ENCODE data around the gene TMC6. TPM values are rescaled to one million over a fixed set of nuclear protein-coding genes. Genes with fewer than 3 reads are reported as not detected.

Gene TMC6
- total RNA-seq, 1 experiment from 2014 or later, result not detected

DNA sequence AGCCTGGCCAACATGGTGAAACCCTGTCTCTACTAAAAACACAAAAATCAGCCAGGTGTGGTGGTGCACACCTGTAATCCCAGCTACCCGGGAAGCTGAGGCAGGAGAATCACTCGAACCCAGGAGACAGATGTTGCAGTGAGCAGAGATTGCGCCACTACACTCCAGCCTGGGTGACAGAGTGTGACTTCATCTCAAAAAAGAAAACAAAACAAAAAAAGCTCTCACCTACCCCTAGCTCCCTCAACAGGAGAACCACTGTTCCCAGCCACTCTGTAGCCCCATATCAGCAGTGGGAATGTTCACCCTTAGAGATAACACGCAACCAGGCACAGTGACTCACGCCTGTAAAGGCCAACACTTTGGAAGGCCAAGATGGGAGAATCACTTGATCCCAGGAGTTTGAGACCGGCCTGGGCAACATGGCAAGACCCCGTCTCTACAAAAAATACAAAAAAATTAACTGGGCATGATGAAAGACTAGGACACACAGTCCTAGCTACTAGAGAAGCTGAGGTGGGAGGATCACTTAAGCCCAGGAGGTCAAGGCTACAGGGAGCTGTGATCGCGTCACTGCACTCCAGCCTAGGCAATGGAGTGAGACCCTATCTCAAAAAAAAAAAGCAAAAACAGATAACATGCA is 7.4 kb upstream of the TMC6 start:
- no peak for DNase-seq (ENCODE audit: low read depth)

DNA sequence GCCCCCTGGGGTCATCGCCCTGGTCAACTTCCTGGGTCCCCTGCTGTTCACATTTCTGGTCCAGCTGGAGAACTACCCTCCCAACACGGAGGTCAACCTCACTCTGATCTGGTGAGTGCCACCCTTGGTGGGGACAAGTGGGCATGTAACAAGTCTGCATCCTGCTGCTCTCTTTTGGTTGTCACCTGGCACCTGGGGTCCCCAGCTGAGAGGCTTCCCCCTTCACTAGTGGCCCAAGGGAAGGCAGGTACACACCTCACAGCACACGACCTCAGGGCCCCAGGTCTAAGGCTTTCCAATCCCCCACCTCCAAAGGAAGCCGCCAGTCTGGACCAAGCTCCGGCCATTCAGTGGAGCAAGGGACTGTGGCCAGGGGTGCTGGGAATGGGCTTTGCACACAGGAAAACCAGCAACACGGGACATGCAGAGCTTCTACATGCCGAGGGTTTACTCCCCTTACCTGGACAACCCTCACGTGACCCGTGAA is 6.4 kb upstream of the TMC6 start:
- DNase-seq (ENCODE audit: low read depth), result no peak

DNA sequence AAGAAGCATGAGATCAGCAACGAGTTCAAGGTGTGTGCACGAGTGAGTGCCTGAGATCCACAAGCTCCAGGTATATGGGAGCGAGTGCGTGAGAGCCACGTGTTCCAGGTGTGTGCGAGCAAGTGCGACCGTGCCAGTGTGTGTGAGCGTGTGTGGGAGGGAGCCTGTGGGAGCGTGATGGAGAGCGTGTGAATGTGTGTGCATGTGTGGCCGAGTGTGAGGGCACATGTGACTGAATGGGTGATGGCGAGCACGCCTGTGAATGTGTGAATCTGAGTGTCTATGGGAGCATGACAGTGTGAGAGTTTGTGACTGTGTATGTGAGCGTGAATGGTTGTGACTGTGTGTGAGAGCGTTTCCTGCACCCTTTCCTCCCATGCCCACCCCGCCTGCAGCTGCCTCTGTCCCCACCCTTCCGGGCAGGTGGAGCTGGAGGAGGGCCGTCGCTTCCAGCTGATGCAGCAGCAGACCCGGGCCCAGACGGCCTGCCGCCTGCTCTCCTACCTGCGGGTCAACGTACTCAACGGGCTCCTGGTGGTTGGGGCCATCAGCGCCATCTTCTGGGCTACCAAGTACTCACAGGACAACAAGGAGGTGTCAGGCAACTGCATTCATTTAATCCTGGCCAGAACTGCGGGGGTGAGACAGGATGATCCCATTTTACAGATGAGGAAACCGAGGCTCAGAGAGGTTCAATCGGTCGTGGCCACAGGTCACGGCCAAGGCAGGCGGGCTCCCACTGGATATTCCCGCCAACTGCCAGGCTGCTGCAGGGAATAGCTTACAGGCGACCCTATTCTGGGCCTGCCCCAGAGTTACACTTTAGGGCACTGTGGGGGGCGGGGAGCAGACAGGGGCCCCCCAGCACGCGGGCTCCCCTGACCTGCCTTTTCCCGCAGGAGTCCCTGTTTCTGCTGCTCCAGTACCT is 5.7 kb upstream of the TMC6 start:
- no peak for DNase-seq (ENCODE audit: low read depth)

DNA sequence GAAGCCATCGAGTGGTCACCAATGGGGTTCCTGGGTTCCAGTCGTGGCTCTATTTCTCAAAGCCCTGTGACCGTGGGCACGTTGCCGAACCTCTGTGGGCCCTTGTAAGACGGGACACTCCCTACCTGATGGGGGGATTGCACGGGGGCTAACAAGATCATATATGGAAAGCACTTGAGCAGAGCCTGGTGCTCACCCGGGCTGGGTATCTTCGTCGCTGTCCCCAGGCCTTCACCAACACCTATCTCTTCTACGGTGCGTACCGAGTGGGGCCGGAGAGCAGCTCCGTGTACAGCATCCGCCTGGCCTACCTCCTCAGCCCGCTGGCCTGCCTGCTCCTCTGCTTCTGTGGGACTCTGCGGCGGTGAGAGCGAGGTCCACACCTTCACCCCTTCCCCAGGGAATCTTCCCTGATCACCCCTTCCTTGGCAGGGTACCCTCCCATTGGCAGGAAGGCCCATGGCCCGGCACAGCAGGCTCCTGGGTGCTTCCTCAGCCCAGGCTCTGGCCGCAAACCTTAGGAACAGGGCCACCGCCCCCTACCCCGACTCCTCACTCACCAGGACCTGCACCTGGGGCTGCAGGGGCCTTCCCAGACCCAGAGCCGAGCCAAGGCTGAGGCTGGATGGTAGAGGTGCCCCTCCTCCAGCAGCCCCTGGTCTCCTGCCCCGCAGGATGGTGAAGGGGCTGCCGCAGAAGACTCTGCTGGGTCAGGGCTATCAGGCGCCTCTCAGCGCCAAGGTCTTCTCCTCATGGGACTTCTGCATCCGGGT is 4.8 kb upstream of the TMC6 start:
- DNase-seq (ENCODE audit: low read depth), result no peak

DNA sequence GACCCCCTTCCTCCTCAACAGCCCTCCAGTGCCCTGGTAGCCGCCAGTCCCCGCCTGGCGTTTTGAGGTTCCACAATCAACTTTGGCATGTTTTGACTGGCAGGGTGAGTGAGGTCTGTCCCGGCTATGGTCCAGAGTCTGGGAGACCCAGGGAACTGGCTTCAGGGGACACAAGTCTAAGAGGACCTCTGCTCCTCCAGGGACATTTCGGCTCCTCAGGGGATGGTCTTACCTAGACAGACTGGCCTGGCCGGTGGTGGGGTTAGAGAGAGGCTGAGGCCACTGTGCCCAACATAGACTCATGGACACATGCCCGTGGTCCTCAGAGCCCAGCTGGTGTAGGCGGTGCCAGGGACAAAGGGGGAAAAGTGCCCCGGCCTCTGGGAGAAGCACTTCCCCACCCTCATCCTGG is 4.2 kb upstream of the TMC6 start:
- DNase-seq (ENCODE audit: low read depth), result no peak

DNA sequence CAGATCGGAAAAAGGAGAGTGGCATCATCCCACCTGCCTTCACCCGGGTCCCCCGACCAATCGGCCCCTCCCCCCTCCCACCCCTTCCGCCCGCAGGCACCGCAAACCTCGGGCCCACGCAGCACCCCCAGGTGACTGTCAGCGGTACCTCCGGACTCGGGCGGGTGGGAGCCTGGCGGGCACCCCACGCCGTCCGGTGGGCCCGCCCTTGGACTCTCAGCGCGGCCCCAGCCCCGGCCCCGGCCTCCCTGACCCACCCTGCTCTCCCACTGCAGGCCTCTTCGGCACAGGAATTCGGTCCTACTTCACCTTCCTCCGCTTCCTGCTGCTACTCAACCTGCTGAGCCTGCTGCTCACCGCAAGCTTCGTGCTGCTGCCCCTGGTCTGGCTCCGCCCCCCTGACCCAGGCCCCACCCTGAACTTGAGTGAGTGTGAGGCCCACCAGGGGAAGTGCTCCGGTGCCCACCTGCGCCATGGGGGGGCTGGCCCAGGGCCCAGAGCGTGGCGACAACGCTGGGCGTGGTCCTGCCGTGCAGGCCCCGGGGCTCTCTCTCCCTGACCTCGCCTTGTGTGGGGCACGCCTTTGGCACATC is 3.6 kb upstream of the TMC6 start:
- no peak for DNase-seq (ENCODE audit: low read depth)

DNA sequence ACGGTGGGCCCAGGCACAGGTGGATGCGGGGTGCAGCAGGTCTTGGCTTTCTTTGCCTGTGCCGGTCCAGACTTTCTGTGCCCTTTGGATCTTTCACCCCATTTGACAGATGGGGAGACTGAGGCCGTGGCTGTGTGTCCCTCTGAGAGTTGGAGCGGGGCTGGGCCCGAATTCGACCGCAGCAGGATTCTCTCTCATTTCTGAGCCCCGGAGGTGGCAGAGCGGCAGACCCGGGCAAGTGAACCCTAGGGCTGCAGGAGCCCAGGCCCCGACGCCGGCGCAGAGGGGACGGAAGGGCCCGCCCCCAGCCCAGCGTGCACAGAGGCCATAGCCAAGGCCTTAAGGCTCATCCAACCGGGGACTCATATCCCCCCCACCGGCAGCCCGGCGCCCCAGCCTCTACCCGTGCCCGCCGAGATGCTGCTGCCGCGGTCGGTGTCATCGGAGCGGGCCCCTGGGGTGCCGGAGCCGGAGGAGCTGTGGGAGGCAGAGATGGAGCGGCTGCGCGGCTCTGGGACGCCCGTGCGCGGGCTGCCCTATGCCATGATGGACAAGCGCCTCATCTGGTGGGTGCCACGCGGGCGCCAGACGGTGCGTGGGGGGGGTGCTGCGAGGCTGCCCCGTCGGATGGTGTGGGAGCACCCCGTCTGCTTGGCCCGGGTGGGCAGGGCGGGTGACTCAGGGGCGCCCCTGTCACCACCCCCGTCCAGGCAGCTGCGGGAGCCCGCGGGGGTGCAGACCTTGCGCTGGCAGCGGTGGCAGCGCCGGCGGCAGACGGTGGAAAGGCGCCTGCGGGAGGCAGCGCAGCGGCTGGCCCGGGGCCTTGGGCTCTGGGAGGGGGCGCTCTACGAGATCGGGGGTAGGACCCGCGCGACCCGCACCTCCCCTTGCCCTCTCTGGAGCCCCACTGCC is 2.9 kb upstream of the TMC6 start:
- DNase-seq (ENCODE audit: low read depth), result no peak

DNA sequence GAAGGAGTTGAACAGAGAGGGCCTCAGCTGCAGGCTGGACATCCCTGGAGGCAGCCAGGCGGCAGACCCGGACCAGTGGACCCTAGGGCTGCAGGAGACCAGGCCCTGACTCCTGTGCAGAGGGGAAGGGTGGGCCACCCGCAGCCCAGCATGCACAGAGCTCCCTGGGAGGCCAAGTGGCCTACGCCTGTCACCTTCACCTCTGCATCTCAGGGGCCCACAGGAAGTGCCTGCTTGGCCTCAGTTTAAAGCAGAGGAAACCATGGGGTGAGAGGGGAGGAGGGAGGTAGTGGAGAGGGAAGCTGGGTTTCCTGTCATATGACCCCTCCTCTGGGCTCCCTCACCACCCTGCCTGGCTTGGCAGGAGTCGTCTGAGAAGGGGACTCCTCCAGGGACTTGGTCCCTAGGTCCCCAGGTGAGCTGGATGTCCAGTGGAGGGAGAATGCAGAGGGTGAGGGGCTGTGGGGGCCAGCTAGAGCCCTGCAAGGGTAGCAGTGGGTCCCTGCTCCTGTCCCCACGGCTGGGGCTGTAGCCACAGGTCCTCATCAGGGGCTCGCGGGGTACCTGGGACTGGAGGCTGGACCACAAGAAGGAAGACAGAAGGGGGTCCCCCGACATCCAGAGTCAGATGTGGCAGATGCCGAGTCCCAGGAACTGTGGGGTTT is 2.0 kb upstream of the TMC6 start, which contains the start of gene TMC8:
TSS of gene TMC8 (plus strand) at position 335 of the 665 bp plus-strand sequence. CDS start 818 bp downstream, outside the sequence.
- DNase-seq (ENCODE audit: low read depth), result no peak

DNA sequence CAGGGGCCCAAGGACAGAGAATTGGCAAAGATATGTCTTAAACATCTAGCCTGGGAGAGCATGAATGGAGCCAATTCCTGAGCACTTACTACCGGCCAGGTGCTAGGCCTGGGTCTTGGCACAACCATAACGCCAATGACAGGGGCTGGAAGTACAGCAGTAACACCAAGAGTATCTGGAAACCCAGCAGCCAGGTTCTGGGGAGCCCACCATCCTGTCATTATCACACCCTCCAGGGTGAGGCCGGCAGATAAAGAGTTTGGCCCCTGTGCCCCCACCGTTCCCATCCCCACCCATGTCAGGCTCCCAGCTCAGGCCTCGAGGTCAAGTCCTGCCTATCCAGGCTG is 1.5 kb upstream of the TMC6 start:
- DNase-seq (ENCODE audit: low read depth), result no peak

DNA sequence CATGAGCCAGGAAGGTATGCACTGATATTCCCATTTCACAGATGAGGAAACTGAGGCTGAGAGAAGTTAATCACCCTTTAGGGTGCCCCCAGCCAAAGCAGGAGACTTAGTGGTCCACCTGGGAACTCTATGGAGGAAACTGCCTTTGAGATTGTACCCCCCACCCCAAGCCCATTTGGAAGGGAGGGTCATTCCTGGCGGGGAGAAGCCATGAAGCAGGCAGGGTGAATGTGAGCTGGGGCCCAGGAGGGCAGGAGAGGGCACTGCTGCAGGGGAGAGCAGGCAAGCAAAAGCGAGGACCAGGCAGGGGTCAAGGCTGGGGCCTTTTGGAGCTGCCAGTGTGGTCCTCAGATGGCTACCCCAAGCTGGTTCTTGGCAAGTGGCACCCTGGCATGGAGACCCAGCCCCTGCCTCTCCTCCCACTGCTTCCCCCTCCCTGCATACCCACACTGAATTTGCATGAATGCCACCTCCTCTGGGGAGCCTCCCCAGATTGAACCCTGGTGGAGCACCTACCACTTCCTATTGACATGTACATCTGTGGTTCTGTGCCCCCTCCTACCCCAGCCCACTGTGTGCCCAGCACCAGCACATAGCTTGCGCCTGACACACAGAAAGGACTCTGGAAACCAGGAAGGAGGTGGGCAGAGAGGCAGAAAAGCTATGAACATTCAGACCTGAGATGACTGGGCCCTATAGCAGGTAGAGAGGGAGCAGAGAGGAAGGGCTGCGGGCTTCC is 965 bp upstream of the TMC6 start:
- DNase-seq (ENCODE audit: low read depth), result no peak

DNA sequence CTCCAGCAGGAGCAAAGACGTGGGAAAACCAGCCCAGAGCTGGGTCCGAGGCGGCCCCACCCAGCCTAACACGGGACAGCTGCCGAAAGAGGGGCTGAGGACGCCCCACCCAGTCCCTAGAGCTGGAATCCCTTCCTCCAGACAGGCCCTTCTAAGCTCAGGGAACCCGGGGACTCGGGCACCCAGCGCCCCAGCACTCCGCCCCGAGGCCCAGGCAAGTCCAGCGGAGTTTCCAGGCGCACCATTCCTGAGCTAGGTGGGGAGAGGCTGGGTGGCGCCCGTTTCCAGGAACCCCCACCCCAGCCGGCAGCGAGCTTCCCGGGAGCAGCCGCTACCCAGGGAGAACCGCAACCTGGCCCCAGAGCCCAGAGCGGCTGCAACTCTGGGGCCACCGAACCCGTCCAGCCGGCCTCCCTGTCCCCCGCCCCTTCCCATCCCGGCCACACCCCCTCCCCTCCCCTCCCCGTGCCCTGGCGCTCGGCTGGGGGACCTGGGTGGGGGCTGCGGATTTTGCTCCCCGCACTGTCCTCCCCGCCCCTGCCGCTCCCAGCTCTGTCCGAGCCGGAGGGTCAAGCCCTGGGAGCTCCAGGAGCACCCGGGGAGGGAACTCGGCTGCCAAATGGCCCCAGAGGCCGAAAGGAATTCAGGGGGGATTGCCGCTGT is 536 bp downstream of the TMC6 start:
- DNase-seq (ENCODE audit: low read depth), result no peak

DNA sequence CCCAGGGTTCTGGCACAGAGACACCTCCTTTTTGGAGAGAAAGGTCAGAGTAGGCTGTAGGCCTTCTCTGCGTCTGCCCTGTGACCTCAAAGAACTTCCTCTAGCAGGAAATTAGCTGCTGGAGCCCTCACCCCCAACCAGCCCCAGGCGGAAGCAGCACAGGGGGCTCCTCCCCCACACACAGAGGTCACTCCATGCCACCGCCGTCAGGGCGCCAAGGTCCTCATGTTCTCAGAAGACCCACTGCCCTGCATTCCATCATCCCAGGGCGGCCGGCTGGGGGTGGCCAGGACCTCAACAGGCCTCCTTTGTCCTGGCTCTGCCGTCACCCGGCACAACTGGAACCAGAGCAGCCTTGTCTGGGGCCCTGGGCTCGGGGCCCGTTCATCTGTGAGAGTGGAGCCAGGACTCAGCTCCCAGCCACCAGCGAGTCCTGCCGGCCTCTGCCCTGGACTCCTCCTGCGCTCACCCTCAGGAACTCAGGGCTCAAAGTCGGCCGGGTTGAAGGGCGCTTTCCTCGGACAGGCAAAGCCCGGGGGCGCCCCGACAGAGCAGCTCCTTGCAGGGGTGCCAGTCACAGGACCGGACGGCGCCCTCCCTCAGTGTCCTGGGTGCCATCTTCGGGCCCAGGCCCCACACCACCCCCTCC is 1.2 kb downstream of the TMC6 start:
- no peak for DNase-seq (ENCODE audit: low read depth)

DNA sequence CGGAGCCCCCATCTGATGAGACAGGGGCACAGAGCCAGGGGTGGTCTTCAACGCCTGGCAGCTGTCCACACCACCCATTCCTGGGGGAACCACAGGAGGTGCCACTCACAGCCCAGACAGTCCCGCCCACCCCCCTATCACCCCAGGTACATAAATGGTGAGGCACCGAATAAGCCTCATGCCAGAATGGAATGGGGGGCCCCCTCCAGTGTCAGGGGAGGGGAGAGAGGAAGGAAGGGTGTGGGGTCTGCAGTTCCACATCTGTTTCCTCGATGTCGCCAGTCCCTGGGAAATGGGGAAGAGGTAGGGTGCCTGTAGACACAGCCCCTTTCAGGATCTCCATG is 1.7 kb downstream of the TMC6 start:
- no peak for DNase-seq (ENCODE audit: low read depth)

DNA sequence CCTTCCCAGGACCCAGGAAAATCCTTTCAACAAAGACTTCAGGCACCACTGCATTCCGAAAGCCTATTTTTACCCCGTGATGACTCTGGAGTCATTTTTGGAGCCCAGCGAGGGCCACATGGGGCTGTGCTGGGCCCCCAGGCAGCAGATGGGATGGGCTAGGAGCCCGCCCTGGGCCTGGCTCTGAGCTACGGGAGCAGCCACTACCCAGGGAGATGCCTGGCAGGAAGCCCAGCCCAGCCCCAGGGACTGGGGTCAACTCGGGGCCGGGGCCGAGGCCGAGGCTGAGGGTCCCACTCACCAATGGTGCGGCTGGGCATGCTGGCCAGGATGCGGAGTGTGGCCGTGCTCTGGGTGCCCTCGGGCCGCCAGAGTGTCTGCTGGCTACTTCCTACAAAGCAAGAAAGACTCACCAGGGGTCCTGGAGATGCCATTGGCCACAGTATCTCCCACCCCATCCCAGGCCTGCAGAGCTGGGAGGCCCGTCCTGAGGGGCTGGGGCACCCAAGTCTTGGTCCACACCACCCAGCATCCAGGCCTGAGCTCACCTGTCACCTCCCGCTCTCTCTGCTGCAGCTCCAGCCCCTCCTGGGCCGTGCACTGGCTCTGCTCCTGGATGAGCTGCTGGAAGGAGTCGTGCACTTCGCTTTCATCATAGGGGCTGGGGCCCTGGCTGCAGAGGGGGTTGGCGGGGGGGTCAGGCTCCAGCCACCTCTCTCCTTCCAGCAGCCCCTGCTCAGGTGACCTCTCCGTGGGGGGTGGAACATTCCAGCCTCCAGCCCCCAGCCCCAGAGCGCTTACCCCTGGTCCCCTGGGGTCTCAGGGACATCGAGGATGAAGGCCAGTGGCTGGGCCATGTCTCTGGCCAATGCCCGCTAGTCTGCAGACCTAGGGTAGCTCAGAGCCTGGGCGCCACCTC is 2.3 kb downstream of the TMC6 start:
- DNase-seq (ENCODE audit: low read depth), result no peak

DNA sequence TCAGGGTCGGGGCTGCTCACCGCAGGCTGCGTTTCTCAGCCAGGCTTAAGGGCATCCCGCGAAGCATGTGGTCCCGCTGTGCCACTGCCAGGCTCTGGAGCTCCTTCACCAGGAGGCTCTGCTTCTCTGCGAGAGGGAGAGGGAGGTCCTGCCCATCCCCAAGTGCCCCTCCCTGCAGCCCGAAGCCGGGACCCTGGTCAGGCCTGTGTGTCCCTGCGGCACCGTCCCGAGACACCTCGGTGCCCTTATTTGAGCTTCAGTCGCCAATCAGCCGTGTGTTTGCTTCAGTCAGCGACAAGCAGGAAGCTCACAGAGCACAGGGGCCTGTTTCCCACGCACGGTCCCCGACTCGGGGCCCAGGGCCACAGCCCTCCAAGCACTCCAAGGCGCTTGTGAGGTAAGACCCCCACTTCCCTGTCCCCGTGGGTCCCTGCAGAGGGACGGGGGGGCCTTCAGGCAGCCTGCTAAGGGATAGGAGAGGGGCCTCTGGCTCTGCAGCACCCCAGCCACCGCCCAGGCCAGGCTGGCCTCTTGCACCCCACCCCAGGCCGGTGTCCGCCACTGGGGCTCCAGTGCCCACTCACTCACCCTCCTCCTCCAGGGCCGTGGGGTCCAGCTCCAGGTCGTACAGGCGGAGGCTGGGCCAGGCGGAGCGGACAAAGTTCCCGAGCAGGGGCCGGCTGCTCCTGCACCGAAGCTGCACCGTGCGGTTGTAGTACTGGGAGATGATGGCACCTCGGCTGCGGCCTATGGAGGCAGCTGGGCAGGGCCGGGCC is 3.2 kb downstream of the TMC6 start:
- DNase-seq (ENCODE audit: low read depth), result no peak

DNA sequence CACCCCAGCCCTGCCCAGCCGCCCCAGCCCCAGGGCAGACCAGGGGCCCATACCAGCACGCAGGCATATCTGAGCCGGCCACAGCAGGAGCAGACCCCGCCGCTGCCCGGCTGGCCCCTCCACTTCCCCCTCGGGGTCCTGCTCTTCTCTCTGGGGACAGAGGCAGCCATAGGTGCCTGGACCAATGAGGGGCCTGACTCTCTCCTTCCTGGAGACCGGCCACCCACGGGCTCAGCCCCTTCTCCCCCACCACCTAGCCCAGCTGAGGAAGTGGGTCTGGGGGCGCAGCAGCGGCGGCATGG is 3.8 kb downstream of the TMC6 start:
- no peak for DNase-seq (ENCODE audit: low read depth)

All from RPMI7951 (cell line).